HepG2 (cell line): ENCODE results near the gene VPS37D. TPM values are rescaled to one million over a fixed set of nuclear protein-coding genes. Genes with fewer than 3 reads are reported as not detected.

Source experiments
- ATAC-seq: fragments of 200-7000 bp; cut with Tn5 transposase; 3 replicates; pipeline ENCODE4 v1.9.1; 2020; ENCODE audit warnings: mild to moderate bottlenecking, moderate library complexity
- BruUV-seq: library from RNA; stranded (reverse); fragments of 400-500 nt; replicated peaks from 2 replicates; lab custom pipeline; 2021; lab: Mats Ljungman, UMichigan
- CTCF ChIA-PET: fragments of 300-600 bp; formaldehyde crosslinking; extraction: SDS; loops from one replicate; lab custom pipeline; 2021; ENCODE audit warnings: low total read pairs, inconsistent platforms, low intra/inter-chr PET ratio; lab: Yijun Ruan, JAX
- POLR2A ChIA-PET: fragments of 350-600 bp; sonication (Branson Sonifier 250); formaldehyde crosslinking; loops from one replicate; lab custom pipeline; 2020; ENCODE audit warnings: antibody characterized with exemption, inconsistent platforms; lab: Yijun Ruan, JAX
- DNase-seq: peaks from one replicate; pipeline ENCODE4 v3.0.0-alpha.2; 2015; ENCODE audit warnings: low spot score
- FAIRE-seq: peaks from 3 replicates; lab custom pipeline; 2011; peaks lifted over from hg19 to GRCh38; lab: Jason Lieb, UNC
- H2AFZ ChIP-seq: one replicate; pipeline ENCODE4 v1.6.1; 2011; ENCODE audit warnings: low read length, inconsistent platforms
- H3K27ac ChIP-seq: fragments of 300-600 bp; 3 replicates; pipeline ENCODE4 v1.8.0; 2011; ENCODE audit warnings: mixed run types, mild to moderate bottlenecking, mixed read lengths, low read length, inconsistent platforms; ENCODE audit not compliant: insufficient read depth; ENCODE audit errors: extremely low read length
- H3K27me3 ChIP-seq, 2 experiments: fragments of 200-600 bp in 1 of 2; 2 replicates in 1 of 2; 3 replicates in 1 of 2; pipeline versions ENCODE4 v1.6.0 to v1.8.0; 2011; ENCODE audit warnings: low read length in 2 of 2, mild to moderate bottlenecking in 2 of 2, moderate library complexity in 2 of 2, inconsistent platforms in 1 of 2; ENCODE audit not compliant: insufficient read depth in 2 of 2, control insufficient read depth in 1 of 2
- H3K36me3 ChIP-seq, 2 experiments: fragments of 200-600 bp in 1 of 2; replicated peaks in 1 of 2; 2 replicates in 1 of 2; 3 replicates in 1 of 2; pipeline versions ENCODE4 v1.5.1 to v1.8.0; 2011; ENCODE audit warnings: low read length in 2 of 2, inconsistent platforms in 1 of 2; ENCODE audit not compliant: insufficient read depth in 2 of 2, control insufficient read depth in 1 of 2
- H3K4me1 ChIP-seq: 2 replicates; pipeline ENCODE4 v1.5.1; 2012; ENCODE audit warnings: low read length, inconsistent platforms; ENCODE audit not compliant: insufficient read depth
- H3K4me2 ChIP-seq: 2 replicates; pipeline ENCODE4 v1.6.0; 2011; ENCODE audit warnings: low read depth, low read length, inconsistent platforms
- H3K4me3 ChIP-seq, 3 experiments: fragments of 200-600 bp in 1 of 3; sonication (generic), shearing (Covaris generic) in 1 of 3; replicated peaks in 1 of 3; 2 replicates each; pipeline ENCODE4 v1.5.1; 2011 to 2016; ENCODE audit warnings: low read length in 3 of 3, inconsistent platforms in 2 of 3, low read depth in 2 of 3, mild to moderate bottlenecking in 2 of 3, control low read depth in 1 of 3, mixed read lengths in 1 of 3; ENCODE audit not compliant: insufficient read depth in 1 of 3
- H3K79me2 ChIP-seq: one replicate; pipeline ENCODE4 v1.6.1; 2011; ENCODE audit warnings: low read length, inconsistent platforms; ENCODE audit not compliant: insufficient read depth
- H3K9ac ChIP-seq: 2 replicates; pipeline ENCODE4 v1.6.0; 2011; ENCODE audit warnings: mild to moderate bottlenecking, low read depth, low read length, inconsistent platforms; ENCODE audit not compliant: insufficient read depth
- H3K9me3 ChIP-seq: 2 replicates; pipeline ENCODE4 v1.5.1; 2012; ENCODE audit warnings: mild to moderate bottlenecking, low read length
- H4K20me1 ChIP-seq: 2 replicates; pipeline ENCODE4 v1.6.0; 2011; ENCODE audit warnings: inconsistent platforms, mild to moderate bottlenecking, low read length, moderate library complexity; ENCODE audit not compliant: insufficient read depth
- EZH2 ChIP-seq: conservative IDR thresholded peaks from 2 replicates; pipeline ENCODE4 v1.6.1; 2012; ENCODE audit warnings: mild to moderate bottlenecking, low read depth, low read length, moderate library complexity
- HCFC1 ChIP-seq: fragments of 150-350 bp; IDR thresholded peaks from 2 replicates; pipeline ENCODE4 v1.6.1; 2014; ENCODE audit warnings: low read depth, low read length
- MEIS2 ChIP-seq: sonication (generic); formaldehyde crosslinking; IDR thresholded peaks from 2 replicates; pipeline ENCODE4 v1.9.0; 2021; ENCODE audit warnings: mild to moderate bottlenecking, missing genetic modification reagents
- MNT ChIP-seq: fragments of 450-650 bp; IDR thresholded peaks from 2 replicates; pipeline ENCODE4 v1.6.1; 2016
- PHF8 ChIP-seq: sonication (generic); formaldehyde crosslinking; IDR thresholded peaks from 2 replicates; pipeline ENCODE4 v1.5.0; 2020; ENCODE audit warnings: missing genetic modification reagents
- POLR2G ChIP-seq: fragments of 200-400 bp; formaldehyde crosslinking; IDR thresholded peaks from 2 replicates; pipeline ENCODE4 v1.6.1; 2018; ENCODE audit warnings: mild to moderate bottlenecking, low read depth, low read length, moderate library complexity
- SRSF1 ChIP-seq: fragments of 200-400 bp; formaldehyde crosslinking; optimal IDR thresholded peaks from 2 replicates; pipeline ENCODE3; 2017; ENCODE audit warnings: mild to moderate bottlenecking, low read depth, low read length, moderate library complexity
- TOPORS ChIP-seq: sonication (generic); formaldehyde crosslinking; IDR thresholded peaks from 2 replicates; pipeline ENCODE4 v1.8.0; 2023; ENCODE audit warnings: mild to moderate bottlenecking, missing genetic modification reagents
- ZBTB34 ChIP-seq: sonication (generic); formaldehyde crosslinking; IDR thresholded peaks from 2 replicates; pipeline ENCODE4 v1.8.0; 2022; ENCODE audit warnings: mild to moderate bottlenecking, missing genetic modification reagents
- ZBTB38 ChIP-seq: sonication (generic); formaldehyde crosslinking; IDR thresholded peaks from 2 replicates; pipeline ENCODE4 v1.5.1; 2020; ENCODE audit warnings: mild to moderate bottlenecking, missing genetic modification reagents
- ZFP41 ChIP-seq: sonication (generic); formaldehyde crosslinking; IDR thresholded peaks from 2 replicates; pipeline ENCODE4 v1.4.0; 2020; ENCODE audit warnings: mild to moderate bottlenecking, missing genetic modification reagents, borderline replicate concordance
- ZNF124 ChIP-seq: sonication (generic); formaldehyde crosslinking; IDR thresholded peaks from 2 replicates; pipeline ENCODE4 v1.4.0; 2020; ENCODE audit warnings: missing genetic modification reagents
- ZNF672 ChIP-seq: sonication (generic); formaldehyde crosslinking; IDR thresholded peaks from 2 replicates; pipeline ENCODE4 v1.8.1; 2022; ENCODE audit warnings: missing genetic modification reagents
- ZNF816 ChIP-seq: sonication (generic); formaldehyde crosslinking; IDR thresholded peaks from 2 replicates; pipeline ENCODE4 v1.8.0; 2022; ENCODE audit warnings: missing genetic modification reagents, mild to moderate bottlenecking, borderline replicate concordance
- ZSCAN22 ChIP-seq: sonication (generic); formaldehyde crosslinking; IDR thresholded peaks from 2 replicates; pipeline ENCODE4 v1.4.0; 2020; ENCODE audit warnings: mild to moderate bottlenecking, missing genetic modification reagents
- WGBS: methylation state at CpG from one replicate; pipeline ENCODE4 v1.1.6; 2017; ENCODE audit warnings: low lambda C conversion rate; 5-methylcytosine and 5-hydroxymethylcytosine counted together
- in situ Hi-C: cut with HindIII; loops from 2 replicates; pipeline ENCODE4 v1.10.0; 2017; ENCODE audit warnings: low pct_unique_long_range_greater_than_20kb; ENCODE audit not compliant: extremely low pct_ligation_motif_present
- intact Hi-C: fragments of 100-400 bp; cut with micrococcal nuclease; formaldehyde crosslinking; loops from one replicate; pipeline ENCODE4 v1.10.0; 2022; ENCODE audit not compliant: unreplicated experiment
- polyA plus RNA-seq, 8 experiments: library from polyadenylated mRNA; depleted of rRNA in 3 of 8; stranded (reverse) in 7 of 8; unstranded in 1 of 8; fragments of >200 nt; fragmentation: Illumina TruSeq in 4 of 8; extraction: Trizol in 4 of 8; gene quantifications; 2 replicates each; pipeline versions ENCODE4 v1.2.1 to v1.2.3, GENCODE V29; 2011 to 2016; ENCODE audit warnings: low read depth in 4 of 8, missing spikeins in 1 of 8, mixed read lengths in 1 of 8; ENCODE audit not compliant: insufficient read depth in 1 of 8
- total RNA-seq, 5 experiments: library from RNA; depleted of rRNA; stranded (reverse); fragments of >200 nt; fragmentation: Illumina TruSeq; extraction: Trizol; gene quantifications; 2 replicates each; pipeline ENCODE4 v1.2.3, GENCODE V29; 2016; ENCODE audit warnings: low read depth in 1 of 5

The VPS37D gene
- total and polyA plus RNA-seq, 2 of the 13 experiments (the other 11 are each of a cell fraction or from before 2014, with no cell fraction given) = 3.8 to 6.3 TPM

GRCh38 chr7:73706126-73707044, 38.8 kb downstream of the VPS37D start:
- BruUV-seq = no TSS peak
- no peak for DNase-seq
- no peak for ATAC-seq

More at GRCh38 chr7:73706126-73707044, 38.8 kb downstream of the VPS37D start:
- Histone ChIP-seq H3K27me3 (no peaks in the 10 kb centered on the region), H3K79me2 (no peaks in the 10 kb centered on the region), H2AFZ (no peak overlapping the region), H3K9ac (no peak overlapping the region), H3K27ac (no peak overlapping the region), H3K4me1 (no peaks in the 10 kb centered on the region), H3K4me2 (no peak overlapping the region), H3K9me3 (no peaks in the 10 kb centered on the region), H4K20me1 (peaks cover 5% of the 10 kb centered on the region; the same call in 1 of the 2 replicates), H3K36me3 (peaks cover 0 to 7% of the 10 kb centered on the region in 2 experiments; a peak in 2 of 5 replicates), H3K4me3 (no peak overlapping the region)
- TF ChIP-seq ZNF672 (no peak), ZFP41 (CRISPR knock-in tag) (no peak), MNT (no peak), ZBTB34 (CRISPR knock-in tag) (no peak), ZNF816 (CRISPR knock-in tag) (no peak), ZNF124 (CRISPR knock-in tag) (no peak), EZH2 (no peak), POLR2G (no peak), ZSCAN22 (CRISPR knock-in tag) (no peak), TOPORS (no peak), ZBTB38 (CRISPR knock-in tag) (no peak), HCFC1 (no peak), MEIS2 (CRISPR knock-in tag) (no peak), PHF8 (CRISPR knock-in tag) (no peak), SRSF1 (no peak)
- ChIA-PET CTCF (no interaction called here), POLR2A (interaction anchor here (1.7 kb wide), 1 partner anchor 9 kb away, joined by 6 read pairs; no protein-coding TSS in a partner anchor)
- 94% methylated on average over 24 of the region's 25 CpGs for WGBS
- in situ Hi-C loops (no loop called here), intact Hi-C loops (no loop called here)
- FAIRE-seq = no peak
